GM12878 (cell line): ENCODE measurements around the gene FCER2. TPM values are rescaled to one million over a fixed set of nuclear protein-coding genes. Genes with fewer than 3 reads are reported as not detected.

Source experiments
- ATAC-seq: fragments of 200-7000 bp; cut with Tn5 transposase; 3 replicates; pipeline ENCODE4 v1.9.1; 2020; ENCODE audit warnings: mild to moderate bottlenecking, moderate library complexity
- BruUV-seq: library from RNA; stranded (reverse); fragments of 400-500 nt; replicated peaks from 2 replicates; lab custom pipeline; 2021; lab: Mats Ljungman, UMichigan
- CTCF ChIA-PET: fragments of 300-600 bp; sonication (Branson Sonifier 250); formaldehyde crosslinking; extraction: SDS; loops from one replicate; lab custom pipeline; 2021; ENCODE audit warnings: inconsistent platforms; lab: Yijun Ruan, JAX
- POLR2A ChIA-PET: fragments of 350-600 bp; formaldehyde crosslinking; extraction: SDS; loops from one replicate; lab custom pipeline; 2021; ENCODE audit warnings: inconsistent platforms; lab: Charles Lee
- RAD21 ChIA-PET: fragments of 300-600 bp; sonication (Branson Sonifier 250); formaldehyde crosslinking; loops from one replicate; lab custom pipeline; 2023; ENCODE audit warnings: antibody characterized with exemption; ENCODE audit not compliant: unreplicated experiment; lab: Charles Lee
- SMC1A ChIA-PET: fragments of 300-600 bp; sonication (Branson Sonifier 250); formaldehyde crosslinking; loops from one replicate; lab custom pipeline; 2023; ENCODE audit not compliant: unreplicated experiment, uncharacterized antibody; lab: Charles Lee
- DNase-seq: peaks from one replicate; pipeline ENCODE4 v3.0.0-alpha.2; 2011; ENCODE audit warnings: low read depth, low spot score
- FAIRE-seq: peaks from 3 replicates; lab custom pipeline; 2011; peaks lifted over from hg19 to GRCh38; lab: Jason Lieb, UNC
- H2AFZ ChIP-seq: 2 replicates; pipeline ENCODE4 v1.6.0; 2011; ENCODE audit warnings: low read depth, low read length, control low read depth; ENCODE audit not compliant: control insufficient read depth
- H3K27ac ChIP-seq: 2 replicates; pipeline ENCODE4 v1.5.1; 2011; ENCODE audit warnings: control low read depth; ENCODE audit not compliant: control insufficient read depth, insufficient read depth
- H3K27me3 ChIP-seq, 2 experiments: replicated peaks in 1 of 2; 2 replicates each; pipeline versions ENCODE4 v1.6.0 to v1.6.1; 2011; ENCODE audit warnings: low read length in 1 of 2; ENCODE audit not compliant: control insufficient read depth in 2 of 2, insufficient read depth in 2 of 2
- H3K36me3 ChIP-seq, 2 experiments: 2 replicates each; pipeline ENCODE4 v1.5.1; 2011; ENCODE audit warnings: low read length in 1 of 2; ENCODE audit not compliant: control insufficient read depth in 2 of 2, insufficient read depth in 2 of 2
- H3K4me1 ChIP-seq: 2 replicates; pipeline ENCODE4 v1.6.1; 2011; ENCODE audit warnings: mild to moderate bottlenecking, low read length, moderate library complexity, mixed read lengths; ENCODE audit not compliant: control insufficient read depth, insufficient read depth
- H3K4me2 ChIP-seq: 2 replicates; pipeline ENCODE4 v1.6.0; 2011; ENCODE audit warnings: control low read depth; ENCODE audit not compliant: control insufficient read depth, insufficient read depth
- H3K4me3 ChIP-seq: fragments of 200-600 bp; sonication (generic); 2 replicates; pipeline ENCODE4 v1.5.1; 2016
- H3K79me2 ChIP-seq: 2 replicates; pipeline ENCODE4 v1.6.0; 2011; ENCODE audit warnings: low read length; ENCODE audit not compliant: control insufficient read depth, insufficient read depth
- H3K9ac ChIP-seq: 2 replicates; pipeline ENCODE4 v1.8.0; 2011; ENCODE audit warnings: low read length, control low read depth, mixed read lengths; ENCODE audit not compliant: control insufficient read depth, insufficient read depth
- H3K9me3 ChIP-seq: replicated peaks from 3 replicates; pipeline ENCODE4 v1.5.1; 2011; ENCODE audit warnings: mild to moderate bottlenecking, low read length; ENCODE audit not compliant: control insufficient read depth, insufficient read depth
- H4K20me1 ChIP-seq: 2 replicates; pipeline ENCODE4 v1.6.0; 2011; ENCODE audit not compliant: control insufficient read depth, insufficient read depth
- BACH1 ChIP-seq: fragments of 450-650 bp; IDR thresholded peaks from 2 replicates; pipeline ENCODE4 v1.6.1; 2017; ENCODE audit warnings: mild to moderate bottlenecking, borderline replicate concordance
- BCL3 ChIP-seq: IDR thresholded peaks from 2 replicates; pipeline ENCODE4 v1.6.1; 2011; ENCODE audit warnings: borderline replicate concordance, low read depth, mild to moderate bottlenecking, moderate library complexity, low read length; ENCODE audit not compliant: insufficient read depth, poor library complexity, severe bottlenecking
- CREB1 ChIP-seq: IDR thresholded peaks from 2 replicates; pipeline ENCODE4 v1.6.1; 2012; ENCODE audit warnings: low read depth, mild to moderate bottlenecking, inconsistent platforms
- EP300 ChIP-seq, 2 experiments: fragments of 150-350 bp in 1 of 2; IDR thresholded peaks; 2 replicates each; pipeline ENCODE4 v1.6.1; 2011 to 2012; ENCODE audit warnings: low read depth in 2 of 2, low read length in 2 of 2, borderline replicate concordance in 1 of 2, improper control_type of control experiment in 1 of 2, inconsistent platforms in 1 of 2; ENCODE audit not compliant: control insufficient read depth in 1 of 2
- ESRRA ChIP-seq: IDR thresholded peaks from 2 replicates; pipeline ENCODE4 v1.6.1; 2012; ENCODE audit warnings: mild to moderate bottlenecking, low read length, improper control_type of control experiment
- GATAD2B ChIP-seq: fragments of 450-650 bp; conservative IDR thresholded peaks from 2 replicates; pipeline ENCODE4 v1.6.1; 2017; ENCODE audit warnings: low read depth, mild to moderate bottlenecking, moderate library complexity
- POLR2A ChIP-seq: IDR thresholded peaks from 2 replicates; pipeline ENCODE4 v1.6.1; 2011; ENCODE audit warnings: low read depth, mild to moderate bottlenecking, low read length
- POLR2AphosphoS5 ChIP-seq: IDR thresholded peaks from 2 replicates; pipeline ENCODE4 v1.6.1; 2011; ENCODE audit warnings: mild to moderate bottlenecking, low read length, inconsistent platforms
- RAD51 ChIP-seq: fragments of 450-650 bp; IDR thresholded peaks from 2 replicates; pipeline ENCODE4 v1.6.1; 2016; ENCODE audit warnings: moderate library complexity, mild to moderate bottlenecking, inconsistent platforms
- SMC3 ChIP-seq: IDR thresholded peaks from 2 replicates; pipeline ENCODE4 v1.6.1; 2011; ENCODE audit warnings: low read length, improper control_type of control experiment, borderline replicate concordance
- SUPT20H ChIP-seq: IDR thresholded peaks from 2 replicates; pipeline ENCODE4 v1.6.1; 2011; ENCODE audit warnings: low read depth, mild to moderate bottlenecking, low read length, moderate library complexity, borderline replicate concordance; ENCODE audit not compliant: control insufficient read depth
- SUZ12 ChIP-seq: fragments of 200-600 bp; sonication (generic); IDR thresholded peaks from one replicate; pipeline ENCODE4 v1.6.1; 2018; ENCODE audit warnings: antibody characterized with exemption, mild to moderate bottlenecking; ENCODE audit not compliant: unreplicated experiment
- TCF12 ChIP-seq: IDR thresholded peaks from 2 replicates; pipeline ENCODE4 v1.6.1; 2011; ENCODE audit warnings: low read depth, mild to moderate bottlenecking, low read length
- USF2 ChIP-seq: IDR thresholded peaks from 2 replicates; pipeline ENCODE4 v1.6.1; 2011; ENCODE audit warnings: low read depth, low read length, improper control_type of control experiment, borderline replicate concordance
- WGBS: methylation state at CpG from one replicate; pipeline ENCODE4 v1.1.6; 2016; ENCODE audit warnings: low lambda C conversion rate; ENCODE audit not compliant: insufficient replicate concordance, insufficient coverage; ENCODE audit errors: missing lambda C conversion rate; 5-methylcytosine and 5-hydroxymethylcytosine counted together
- in situ Hi-C: fragments of 300-500 bp; cut with MboI; formaldehyde crosslinking; loops from 9 replicates; pipeline ENCODE4 v1.14.3; 2018; ENCODE audit warnings: mixed read lengths
- intact Hi-C: fragments of 100-400 bp; cut with micrococcal nuclease; formaldehyde crosslinking; loops from one replicate; pipeline ENCODE4 v1.14.2; 2022; ENCODE audit not compliant: unreplicated experiment
- polyA plus RNA-seq, 11 experiments: library from polyadenylated mRNA; depleted of rRNA in 4 of 11; unstranded in 6 of 11; stranded (reverse) in 5 of 11; fragments of >200 nt; fragmentation: Nextera tagmentation in 4 of 11; fragmentation: Illumina TruSeq in 1 of 11; extraction: Ambion mirVana in 4 of 11; extraction: Trizol in 1 of 11; gene quantifications; 1 replicate in 1 of 11; 2 replicates in 10 of 11; pipeline versions ENCODE4 v1.2.1 to v1.2.3, GENCODE V29; 2011 to 2016; ENCODE audit warnings: inconsistent platforms in 2 of 11, missing spikeins in 2 of 11, low read depth in 1 of 11
- total RNA-seq, 4 experiments: library from RNA; depleted of rRNA in 3 of 4; stranded (reverse); fragments of >200 nt in 3 of 4; fragmentation: Illumina TruSeq in 1 of 4; extraction: Trizol in 1 of 4; gene quantifications; 2 replicates each; pipeline versions ENCODE4 v1.2.1 to v1.2.3, GENCODE V29; 2013 to 2021

Gene FCER2
- total and polyA plus RNA-seq, 10 of the 15 experiments (the other 5 are each of a cell fraction or from before 2014, with no cell fraction given) = 44.0 to 424 (median 241) TPM

- peak; percentile 45; the same call in 1 of the 2 replicates for TF ChIP-seq POLR2AphosphoS5
- TF ChIP-seq USF2 = no peak
- no peak for TF ChIP-seq TCF12
- TF ChIP-seq SMC3 = no peak
- Histone ChIP-seq H3K36me3 (peaks cover 11 to 27% of the 10 kb centered on the region in 2 experiments; a peak in 3 of 4 replicates), H2AFZ (no peak overlapping the region), H3K9me3 (peaks cover 5% of the 10 kb centered on the region; the same call in 1 of the 3 replicates), H3K9ac (no peak overlapping the region), H3K27ac (no peak overlapping the region), H3K79me2 (peaks cover 35% of the 10 kb centered on the region), H4K20me1 (peaks cover 2% of the 10 kb centered on the region; the same call in 1 of the 2 replicates), H3K4me2 (no peak overlapping the region), H3K27me3 (no peaks in the 10 kb centered on the region), H3K4me3 (no peak overlapping the region), H3K4me1 (peaks cover 17% of the 10 kb centered on the region)
- ATAC-seq (no peak), DNase-seq (no peak), FAIRE-seq (no peak)
- intact Hi-C loops = loop anchor here (10.0 kb wide), 1 partner anchor 216 kb away; the partner anchor contains the start of gene MAP2K7
- ChIA-PET CTCF (no interaction called here), POLR2A (no interaction called here), RAD21 (no interaction called here), SMC1A (no interaction called here)
- in situ Hi-C loops = no loop called here
- BruUV-seq = no TSS peak
- 84% methylated on average over 23 of the region's 23 CpGs for WGBS
These were observed 12.8 kb downstream of the FCER2 start for GRCh38 chr19:7689165-7689564.

GRCh38 chr19:7687177-7687576, 14.8 kb downstream of the FCER2 start:
- intact Hi-C loops = loop anchor here (10.0 kb wide), 1 partner anchor 218 kb away; the partner anchor contains the start of gene MAP2K7
- no peak overlapping the region for H3K27ac ChIP-seq
- H3K4me2 ChIP-seq = no peak overlapping the region
- H3K36me3 ChIP-seq = peaks cover 6 to 29% of the 10 kb centered on the region in 2 experiments; a peak in 3 of 4 replicates
- CTCF ChIA-PET = interaction anchor here (1.2 kb wide), 1 partner anchor 22 kb away, joined by 3 read pairs; no protein-coding TSS in a partner anchor
- peaks cover 25% of the 10 kb centered on the region for H3K79me2 ChIP-seq
- no peak overlapping the region for H2AFZ ChIP-seq
- H3K9me3 ChIP-seq = no peaks in the 10 kb centered on the region; the same call in 2 of the 3 replicates
- RAD21 ChIA-PET = interaction anchor here (0.8 kb wide), 1 partner anchor 14 kb away, joined by 3 read pairs; the partner anchor contains the start of gene FCER2
- WGBS = 98% methylated on average over 12 of the region's 12 CpGs
- in situ Hi-C loops = no loop called here
- no peak overlapping the region for H3K9ac ChIP-seq
- ATAC-seq (peak; percentile 22), FAIRE-seq (no peak), DNase-seq (no peak)
- H4K20me1 ChIP-seq = peaks cover 2% of the 10 kb centered on the region; the same call in 1 of the 2 replicates
- no TSS peak for BruUV-seq
- no peaks in the 10 kb centered on the region for H3K27me3 ChIP-seq
- peaks cover 9% of the 10 kb centered on the region for H3K4me1 ChIP-seq
- POLR2A ChIA-PET = no interaction called here
- SMC1A ChIA-PET = interaction anchor here (2.6 kb wide), 1 partner anchor 113 kb away, joined by 11 read pairs; no protein-coding TSS in a partner anchor
- no peak overlapping the region for H3K4me3 ChIP-seq
- TF ChIP-seq SUPT20H (no peak), POLR2AphosphoS5 (peak; percentile 83), ESRRA (no peak), SUZ12 (no peak), RAD51 (no peak), CREB1 (0 out of 2 replicates have a peak, but pooled peaks have one; percentile 8), EP300 (IDR thresholded peaks at IDR 0.05; ENCODE audit: borderline replicate concordance in 1 of 2, control insufficient read depth in 1 of 2, low read depth in 2 of 2, low read length in 2 of 2) (no peak), BCL3 (peak; percentile 32), GATAD2B (no peak), BACH1 (0 out of 2 replicates have a peak, but pooled peaks have one; percentile 33), POLR2A (peak; percentile 80)
